ENCODE measurements around the gene KANSL1L. TPM values are rescaled to one million over a fixed set of nuclear protein-coding genes. Genes with fewer than 3 reads are reported as not detected.
A peak's percentile ranks its signal among the peaks of the same experiment; 100 is the strongest.

KANSL1L gene
- polyA plus RNA-seq, 1 experiment: 8.9 TPM

- CTCF ChIA-PET: interaction anchor here (0.6 to 1.3 kb wide), 2 partner anchors 23 to 395 kb away, joined by 3 to 4 read pairs; no protein-coding TSS in a partner anchor
- no peak for TF ChIP-seq CTCF (IDR thresholded peaks at IDR 0.05; ENCODE audit: low read depth, low read length)
- no peaks in the 10 kb centered on the region for H3K9me3 ChIP-seq (ENCODE audit: control insufficient read depth, insufficient read depth, low read length)
- DNase-seq (ENCODE audit: low read depth, low spot score): no peak
- no peak overlapping the region for H3K4me3 ChIP-seq (ENCODE audit: low read depth, low read length)
- no peak overlapping the region for H3K27ac ChIP-seq (ENCODE audit: low read depth, low read length)
- POLR2A ChIA-PET: no interaction called here
- H3K27me3 ChIP-seq (ENCODE audit: control insufficient read depth, insufficient read depth, low read length): no peaks in the 10 kb centered on the region
These were observed 76.4 kb downstream of the KANSL1L start for GRCh38 chr2:210094787-210095186.

DNA sequence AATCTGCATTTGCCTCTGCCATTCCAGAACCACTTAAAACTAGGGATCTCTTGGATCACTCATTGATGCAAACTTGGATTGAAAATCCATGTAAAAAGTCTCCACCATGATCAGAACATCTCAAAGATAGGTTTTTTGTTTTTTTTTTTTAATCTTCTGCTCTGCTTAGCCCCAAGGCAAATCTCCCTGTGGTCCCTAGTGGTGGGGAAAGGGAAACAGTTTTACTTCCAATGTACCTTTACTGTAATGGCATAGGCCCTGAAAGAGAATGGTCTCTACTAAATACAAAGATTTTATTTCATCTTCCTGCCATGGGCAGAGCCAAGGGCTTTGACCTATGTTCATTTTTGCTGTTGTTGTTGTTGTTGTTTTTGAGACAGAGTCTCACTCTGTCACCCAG, 78.4 kb downstream of the KANSL1L start:
- no peaks in the 10 kb centered on the region for H3K27me3 ChIP-seq (ENCODE audit: control insufficient read depth, insufficient read depth, low read length)
- POLR2A ChIA-PET: no interaction called here
- no peak for DNase-seq (ENCODE audit: low read depth, low spot score)

DNA sequence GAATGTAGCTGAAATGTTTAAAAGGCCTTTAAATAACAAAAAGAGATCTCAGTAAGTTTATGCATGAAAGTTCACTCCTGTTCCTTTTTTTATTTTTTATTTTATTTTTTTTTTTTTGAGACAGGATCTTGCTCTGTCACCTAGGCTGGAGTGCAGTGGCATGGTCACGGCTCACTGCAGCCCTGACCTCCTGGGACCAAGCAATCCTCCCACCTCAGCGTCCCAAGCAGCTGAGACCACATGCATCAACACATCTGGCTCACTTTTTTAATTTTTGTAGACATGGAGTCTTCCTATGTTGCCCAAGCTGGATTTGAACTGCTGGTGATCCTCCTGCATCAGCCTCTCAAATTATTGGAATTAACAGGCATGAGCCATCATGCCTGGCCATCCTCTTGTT, 84.3 kb downstream of the KANSL1L start:
- ChIA-PET POLR2A (no interaction called here), CTCF (interaction anchor here (0.6 to 1.1 kb wide), 2 partner anchors 14 to 78 kb away, joined by 3 to 5 read pairs; no protein-coding TSS in a partner anchor)
- Histone ChIP-seq H3K4me3 (ENCODE audit: low read depth, low read length) (no peak overlapping the region), H3K27ac (ENCODE audit: low read depth, low read length) (no peak overlapping the region), H3K9me3 (ENCODE audit: control insufficient read depth, insufficient read depth, low read length) (no peaks in the 10 kb centered on the region), H3K27me3 (ENCODE audit: control insufficient read depth, insufficient read depth, low read length) (no peaks in the 10 kb centered on the region)
- no peak for TF ChIP-seq CTCF (IDR thresholded peaks at IDR 0.05; ENCODE audit: low read depth, low read length)
- DNase-seq (ENCODE audit: low read depth, low spot score): no peak

More for the DNA sequence above, 78.4 kb downstream of the KANSL1L start:
- TF ChIP-seq CTCF (IDR thresholded peaks at IDR 0.05; ENCODE audit: low read depth, low read length): no peak
- CTCF ChIA-PET: no interaction called here
- H3K9me3 ChIP-seq (ENCODE audit: control insufficient read depth, insufficient read depth, low read length): no peaks in the 10 kb centered on the region
- no peak overlapping the region for H3K4me3 ChIP-seq (ENCODE audit: low read depth, low read length)
- H3K27ac ChIP-seq (ENCODE audit: low read depth, low read length): no peak overlapping the region

DNA sequence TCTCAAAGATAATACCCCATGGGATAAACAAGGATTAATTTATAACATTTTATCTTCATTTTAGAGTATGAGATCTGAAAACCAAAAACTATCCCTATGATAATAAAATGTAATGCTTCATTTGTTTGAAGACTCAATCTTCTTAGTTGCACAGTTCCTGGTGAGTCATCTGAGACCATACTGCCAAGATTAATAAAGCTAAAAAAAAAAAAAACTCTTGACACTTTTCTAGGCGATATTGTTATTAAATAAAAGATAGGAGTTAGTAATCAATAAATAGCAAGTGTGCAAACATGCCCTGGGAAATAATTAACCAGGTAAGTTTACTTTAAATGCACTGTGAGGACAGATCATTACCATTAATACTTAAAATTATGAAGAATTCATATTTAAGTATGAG, 84.9 kb downstream of the KANSL1L start:
- ChIA-PET CTCF (interaction anchor here (1.1 kb wide), 1 partner anchor 13 kb away, joined by 5 read pairs; no protein-coding TSS in a partner anchor), POLR2A (no interaction called here)
- no peak for DNase-seq (ENCODE audit: low read depth, low spot score)
- no peak for TF ChIP-seq CTCF (IDR thresholded peaks at IDR 0.05; ENCODE audit: low read depth, low read length)
- Histone ChIP-seq H3K9me3 (ENCODE audit: control insufficient read depth, insufficient read depth, low read length) (no peaks in the 10 kb centered on the region), H3K27me3 (ENCODE audit: control insufficient read depth, insufficient read depth, low read length) (no peaks in the 10 kb centered on the region), H3K27ac (ENCODE audit: low read depth, low read length) (no peak overlapping the region), H3K4me3 (ENCODE audit: low read depth, low read length) (no peak overlapping the region)

DNA sequence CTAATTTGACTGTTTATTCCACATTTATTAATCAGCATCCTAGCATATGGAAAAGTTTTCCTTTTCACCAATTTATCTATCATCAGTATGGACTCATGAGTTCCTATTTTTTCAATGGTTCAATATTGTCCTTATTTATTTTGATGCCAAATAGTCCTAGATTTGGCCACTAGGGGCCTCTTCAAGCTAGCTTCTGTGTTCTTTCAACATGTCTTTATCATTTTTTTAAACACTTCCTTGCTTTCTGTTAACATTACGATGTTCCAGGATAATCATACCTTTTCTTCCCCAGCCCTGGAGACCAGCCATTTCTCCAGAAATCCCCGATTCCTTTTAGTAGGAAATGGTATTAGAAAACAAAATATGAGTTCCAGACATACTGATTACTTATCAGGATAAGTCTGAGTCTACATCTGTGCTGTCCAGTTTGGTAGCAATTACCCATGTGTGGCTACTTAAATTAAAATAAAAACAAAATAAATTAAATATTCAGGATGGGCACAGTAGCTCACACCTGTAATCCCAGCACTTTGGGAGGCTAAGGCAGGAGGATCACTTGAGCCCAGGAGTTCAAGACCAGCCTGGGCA, 98.2 kb downstream of the KANSL1L start:
- peak; percentile 15 for DNase-seq (ENCODE audit: low read depth, low spot score)
- POLR2A ChIA-PET: no interaction called here
- no peak overlapping the region for H3K27ac ChIP-seq (ENCODE audit: low read depth, low read length)
- CTCF ChIA-PET: interaction anchor here (0.6 to 3.0 kb wide), 23 partner anchors 9 to 686 kb away, joined by 3 to 21 read pairs (median 5); no protein-coding TSS in a partner anchor
- no peaks in the 10 kb centered on the region for H3K9me3 ChIP-seq (ENCODE audit: control insufficient read depth, insufficient read depth, low read length)
- peak; percentile 79 for TF ChIP-seq CTCF (IDR thresholded peaks at IDR 0.05; ENCODE audit: low read depth, low read length)
- no peak overlapping the region for H3K4me3 ChIP-seq (ENCODE audit: low read depth, low read length)
- H3K27me3 ChIP-seq (ENCODE audit: control insufficient read depth, insufficient read depth, low read length): no peaks in the 10 kb centered on the region

Measured in AG04450 (cell line).